Small intestine (tissue), 7 donors: ENCODE data around the gene DCAF8. TPM values are rescaled to one million over a fixed set of nuclear protein-coding genes. Genes with fewer than 3 reads are reported as not detected.

Source experiments
- DNase-seq, 2 donors: peaks; one replicate each; pipeline versions ENCODE4 v3.0.0 to v3.0.0-alpha.2; 2013
- FAIRE-seq: peaks from 2 replicates; lab custom pipeline; 2012; peaks lifted over from hg19 to GRCh38; lab: Jason Lieb, UNC
- H3K27ac ChIP-seq, 3 donors: one replicate each; pipeline ENCODE4 v1.5.1; 2013; ENCODE audit warnings: low read length in 2 of 3, mild to moderate bottlenecking in 2 of 3, control low read depth in 1 of 3, inconsistent platforms in 1 of 3, low read depth in 1 of 3, moderate library complexity in 1 of 3
- H3K27me3 ChIP-seq, 3 donors: one replicate each; pipeline ENCODE4 v1.6.1; 2013; ENCODE audit warnings: low read length in 3 of 3, inconsistent platforms in 1 of 3; ENCODE audit not compliant: control insufficient read depth in 3 of 3, insufficient read depth in 3 of 3
- H3K36me3 ChIP-seq, 3 donors: one replicate each; pipeline ENCODE4 v1.6.1; 2013; ENCODE audit warnings: low read length in 3 of 3, inconsistent platforms in 1 of 3, low read depth in 1 of 3, mild to moderate bottlenecking in 1 of 3, moderate library complexity in 1 of 3; ENCODE audit not compliant: control insufficient read depth in 3 of 3, insufficient read depth in 2 of 3
- H3K4me1 ChIP-seq, 3 donors: one replicate each; pipeline ENCODE4 v1.6.1; 2013; ENCODE audit warnings: low read length in 2 of 3, inconsistent platforms in 1 of 3, low read depth in 1 of 3, mild to moderate bottlenecking in 1 of 3, moderate library complexity in 1 of 3; ENCODE audit not compliant: control insufficient read depth in 3 of 3, insufficient read depth in 2 of 3
- H3K4me3 ChIP-seq, 3 donors: one replicate each; pipeline ENCODE4 v1.5.1; 2013; ENCODE audit warnings: low read length in 3 of 3, control low read depth in 1 of 3, inconsistent platforms in 1 of 3, low read depth in 1 of 3, mild to moderate bottlenecking in 1 of 3, moderate library complexity in 1 of 3
- H3K9me3 ChIP-seq, 2 donors: one replicate each; pipeline ENCODE4 v1.6.1; 2013; ENCODE audit warnings: low read depth in 1 of 2, low read length in 1 of 2; ENCODE audit not compliant: control insufficient read depth in 2 of 2, insufficient read depth in 1 of 2
- whole genome bisulfite sequencing, 3 donors: extraction: QIAGEN DNeasy Blood & Tissue Kit; methylation state at CpG; one replicate each; pipeline ENCODE4 v1.1.7; 2013; 5-methylcytosine and 5-hydroxymethylcytosine counted together
- polyA plus RNA-seq, 4 donors: library from polyadenylated mRNA; stranded (reverse) in 3 of 4; unstranded in 1 of 4; fragments of 200-250 nt in 3 of 4; fragments of 120-200 nt in 1 of 4; gene quantifications; one replicate each; pipeline versions ENCODE4 v1.2.1 to v1.2.3, GENCODE V29; 2013
- donor health status: healthy with polysubstance abuse.
- donor health status: control.
- donor health status: control.
- donor health status: Bipolar disorder and iron deficiency.
- donor health status: healthy.

The DCAF8 gene
- polyA plus RNA-seq, 4 donors: 43.5 to 145 (median 59.1) TPM

DNA sequence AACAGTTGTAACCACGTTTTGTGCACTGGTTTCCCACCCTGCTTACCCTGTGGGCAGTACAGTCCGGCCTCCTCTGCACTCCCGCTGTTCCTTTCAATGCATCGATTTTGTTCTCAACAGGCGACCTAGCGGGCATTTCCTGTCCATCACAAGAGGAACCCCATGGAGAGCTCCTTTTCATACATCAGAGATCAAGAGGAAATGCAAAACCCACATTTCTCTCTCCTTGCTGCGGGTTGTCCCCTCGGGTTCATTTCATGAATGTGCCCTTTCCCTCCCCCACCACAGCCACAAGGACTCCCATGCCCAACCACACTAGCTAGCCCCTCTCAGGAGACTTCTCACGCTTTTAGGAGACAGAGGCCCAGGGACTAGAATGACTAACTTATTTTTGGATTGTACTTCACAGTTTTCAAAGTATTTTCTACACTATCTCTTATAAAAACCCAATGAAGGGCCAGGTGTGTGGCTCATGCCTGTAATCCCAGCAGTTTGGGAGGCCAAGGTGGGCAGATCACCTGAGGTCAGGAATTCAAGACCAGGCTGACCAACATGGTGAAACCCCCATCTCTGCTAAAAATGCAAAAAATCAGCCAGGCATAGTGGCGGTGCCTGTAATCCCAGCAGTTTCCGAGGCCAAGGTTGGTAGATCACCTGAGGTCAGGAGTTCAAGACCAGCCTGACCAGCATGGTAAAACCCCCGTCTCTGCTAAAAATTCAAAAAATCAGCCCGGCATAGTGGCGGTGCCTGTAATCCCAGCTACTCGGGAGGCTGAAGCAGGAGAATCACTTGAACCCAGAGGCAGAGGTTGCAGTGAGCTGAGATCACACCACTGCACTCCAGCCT lies 92.6 kb downstream of the DCAF8 start:
- no peak overlapping the region for H3K4me3 ChIP-seq
- no peak for DNase-seq
- H3K4me1 ChIP-seq: no peaks in the 10 kb centered on the region
- H3K36me3 ChIP-seq: no peaks in the 10 kb centered on the region
- WGBS, 3 donors: 51 to 70% (median 68%) methylated on average over 15 of the region's 15 CpGs
- H3K27me3 ChIP-seq: peaks cover 0 to 8% (median 0%) of the 10 kb centered on the region in 3 donors
- no peak for FAIRE-seq
- H3K9me3 ChIP-seq: no peaks in the 10 kb centered on the region
- no peak overlapping the region for H3K27ac ChIP-seq

DNA sequence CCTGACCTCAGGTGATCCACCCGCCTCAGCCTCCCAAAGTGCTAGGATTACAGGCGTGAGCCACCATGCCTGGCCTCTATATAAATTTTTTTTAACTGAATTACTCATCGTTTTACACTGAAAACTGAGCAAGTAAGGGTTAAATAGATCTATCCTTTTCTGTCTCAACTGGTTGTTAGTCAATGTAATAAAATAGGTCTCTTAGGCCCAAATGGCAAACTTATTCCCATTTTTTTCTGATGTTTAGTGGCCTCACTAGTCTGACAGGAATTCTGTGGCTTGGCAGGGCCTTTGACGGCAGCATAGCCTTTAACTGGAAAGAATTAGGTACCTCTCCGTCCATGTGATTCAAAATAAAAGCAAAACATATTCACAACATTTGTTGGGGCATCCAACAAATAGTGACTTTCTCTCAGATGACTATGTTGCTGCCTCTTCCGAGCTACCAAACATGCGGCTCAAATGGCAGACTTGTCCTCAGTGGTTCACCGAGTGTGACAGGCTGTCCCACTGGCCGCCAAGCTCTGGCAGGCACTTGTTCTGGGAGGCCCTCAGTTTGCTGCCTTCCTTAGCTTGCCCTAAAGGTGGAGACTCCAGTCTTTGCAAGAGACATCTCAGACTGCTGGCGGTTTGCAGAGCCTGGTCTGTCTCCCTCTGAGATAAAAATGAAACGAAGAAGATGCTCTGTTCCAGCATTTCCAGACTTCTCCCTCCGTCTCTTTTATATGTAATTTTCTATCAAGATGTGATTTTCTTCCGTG lies 93.6 kb downstream of the DCAF8 start:
- no peak for DNase-seq
- Histone ChIP-seq H3K27me3 (peaks cover 0 to 8% (median 0%) of the 10 kb centered on the region in 3 donors), H3K4me3 (no peak overlapping the region), H3K9me3 (no peaks in the 10 kb centered on the region), H3K4me1 (no peaks in the 10 kb centered on the region), H3K27ac (no peak overlapping the region), H3K36me3 (no peaks in the 10 kb centered on the region)
- FAIRE-seq: no peak
- WGBS, 3 donors: 83 to 85% (median 85%) methylated on average over 13 of the region's 13 CpGs

DNA sequence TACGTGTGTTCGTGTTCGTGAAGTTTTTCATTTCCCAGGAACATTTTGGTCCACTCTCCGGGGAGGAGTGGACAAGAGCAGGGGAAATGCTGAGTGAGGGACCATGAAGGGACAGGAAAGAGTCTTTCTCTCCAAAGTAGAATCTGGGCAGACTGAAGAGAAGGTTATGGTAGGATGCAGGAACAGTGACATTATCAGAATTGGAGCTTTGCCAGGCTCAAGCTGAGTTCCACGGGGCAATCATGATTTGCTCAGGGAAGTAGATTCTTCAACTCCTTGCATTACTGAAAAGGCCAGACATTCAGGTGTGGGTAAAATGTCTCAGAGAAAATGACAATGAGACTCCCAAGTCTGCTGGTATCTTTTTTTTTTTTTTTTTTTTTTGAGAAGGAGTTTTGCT lies 94.3 kb downstream of the DCAF8 start:
- Histone ChIP-seq H3K9me3 (no peaks in the 10 kb centered on the region), H3K27ac (no peak overlapping the region), H3K27me3 (peaks cover 0 to 8% (median 0%) of the 10 kb centered on the region in 3 donors), H3K36me3 (no peaks in the 10 kb centered on the region), H3K4me1 (no peaks in the 10 kb centered on the region), H3K4me3 (no peak overlapping the region)
- FAIRE-seq (no peak), DNase-seq (peak in 1 of 2 donors; percentile 13)
- WGBS, 3 donors: 52 to 77% (median 69%) methylated on average over 5 of the region's 5 CpGs

DNA sequence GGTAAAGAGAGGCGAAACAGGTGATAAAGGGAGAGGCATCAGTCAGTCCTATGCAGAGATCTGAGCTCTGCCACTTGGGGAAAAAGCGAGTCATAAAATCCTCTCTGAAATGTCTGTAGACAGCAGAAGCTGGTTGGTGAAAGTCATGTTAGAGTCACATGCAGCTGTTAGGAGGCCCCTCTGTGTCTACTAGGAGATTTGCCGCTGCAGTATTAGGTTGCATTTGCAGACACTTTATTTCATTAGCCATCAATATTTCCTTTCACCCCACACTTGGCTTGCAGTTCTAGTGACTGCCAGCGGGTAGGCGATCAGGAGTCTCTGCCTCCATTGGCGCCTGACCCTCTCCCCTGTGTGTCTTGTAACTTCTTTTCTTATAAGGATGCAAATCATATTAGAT lies 94.8 kb downstream of the DCAF8 start:
- Histone ChIP-seq H3K27ac (no peak overlapping the region), H3K36me3 (no peaks in the 10 kb centered on the region), H3K4me3 (no peak overlapping the region), H3K4me1 (no peaks in the 10 kb centered on the region), H3K27me3 (peaks cover 0 to 5% (median 0%) of the 10 kb centered on the region in 3 donors), H3K9me3 (no peaks in the 10 kb centered on the region)
- DNase-seq: no peak
- WGBS, 3 donors: 81 to 92% (median 84%) methylated on average over 6 of the region's 6 CpGs
- FAIRE-seq: no peak

DNA sequence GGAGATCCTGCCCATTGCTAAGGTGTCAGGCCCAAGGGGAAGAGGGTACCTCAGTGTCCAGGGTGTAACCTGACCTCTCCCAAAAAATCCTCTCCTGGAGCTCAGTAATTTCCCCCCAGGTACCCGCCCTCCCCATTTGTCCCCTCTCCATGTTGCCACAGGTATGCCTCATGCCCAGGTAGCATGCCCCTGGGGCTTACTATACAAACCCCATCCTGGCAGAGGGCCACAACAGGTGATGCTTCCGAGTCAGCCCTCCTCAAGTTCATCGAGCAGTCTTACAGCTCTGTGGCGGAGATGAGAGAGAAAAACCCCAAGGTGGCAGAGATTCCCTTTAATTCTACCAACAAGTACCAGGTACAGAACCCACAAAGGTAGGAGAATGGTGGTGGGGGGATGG lies 95.3 kb downstream of the DCAF8 start:
- no peak for FAIRE-seq
- H3K27ac ChIP-seq: no peak overlapping the region
- H3K27me3 ChIP-seq: peaks cover 0 to 5% (median 0%) of the 10 kb centered on the region in 3 donors
- H3K36me3 ChIP-seq: no peaks in the 10 kb centered on the region
- DNase-seq: no peak
- WGBS, 3 donors: 61 to 82% (median 63%) methylated on average over 4 of the region's 4 CpGs
- no peak overlapping the region for H3K4me3 ChIP-seq
- no peaks in the 10 kb centered on the region for H3K4me1 ChIP-seq
- no peaks in the 10 kb centered on the region for H3K9me3 ChIP-seq

DNA sequence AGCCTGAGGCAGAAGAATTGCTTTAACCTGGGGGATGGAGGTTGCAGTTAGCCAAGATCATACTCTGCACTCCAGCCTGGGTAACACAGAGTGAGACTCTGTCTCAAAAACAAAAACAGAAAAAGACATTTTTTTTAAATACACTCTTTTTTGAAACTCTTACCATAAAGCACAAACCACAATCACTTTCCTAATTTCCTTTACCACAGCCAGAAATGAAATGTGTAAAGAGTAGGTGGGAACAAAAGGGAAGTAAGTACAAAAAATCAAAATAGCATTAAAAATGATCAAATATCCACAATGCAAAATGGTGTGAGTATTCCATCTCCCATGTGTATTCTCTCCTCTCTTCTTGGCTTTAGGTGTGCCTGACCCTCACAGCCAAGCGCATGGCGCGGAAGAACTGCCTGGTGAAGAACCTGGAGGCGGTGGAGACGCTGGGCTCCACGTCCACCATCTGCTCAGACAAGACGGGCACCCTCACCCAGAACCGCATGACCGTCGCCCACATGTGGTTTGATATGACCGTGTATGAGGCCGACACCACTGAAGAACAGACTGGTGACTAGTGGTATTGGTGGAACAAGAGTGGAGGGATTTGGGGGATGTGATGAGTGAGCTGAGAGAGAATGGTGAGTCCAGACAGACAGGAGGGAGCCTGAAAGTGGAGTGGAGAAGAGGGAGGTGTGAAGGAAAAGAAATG lies 96.0 kb downstream of the DCAF8 start:
- no peaks in the 10 kb centered on the region for H3K4me1 ChIP-seq
- H3K4me3 ChIP-seq: no peak overlapping the region
- FAIRE-seq (no peak), DNase-seq (no peak)
- 78 to 88% (median 81%) methylated on average over 12 of the region's 12 CpGs for WGBS, 3 donors
- H3K27ac ChIP-seq: no peak overlapping the region
- H3K9me3 ChIP-seq: no peaks in the 10 kb centered on the region
- H3K27me3 ChIP-seq: peaks cover 0 to 5% (median 0%) of the 10 kb centered on the region in 3 donors
- H3K36me3 ChIP-seq: no peaks in the 10 kb centered on the region

Other genes with a start within 250 kb of the DCAF8 start
- gene PIGM, start 230.6 kb downstream of the DCAF8 start, polyA plus RNA-seq: 10 to 100 TPM in 1 of 4 donors, 1 to 10 TPM in 3; 1.1 to 16.2 (median 2.7) TPM
- under 1 TPM in 2 of 4 donors, not detected in 2; 0.25 to 0.47 TPM for gene KCNJ10, start 192.4 kb downstream of the DCAF8 start, polyA plus RNA-seq
- gene KCNJ9, start 181.0 kb downstream of the DCAF8 start, polyA plus RNA-seq: under 1 TPM in 2 of 4 donors, not detected in 2; 0.04 to 0.19 TPM
- gene IGSF8, start 163.9 kb downstream of the DCAF8 start, polyA plus RNA-seq: 10 to 100 TPM; 11.0 to 34.5 (median 21.5) TPM
- 1 to 10 TPM in 2 of 4 donors, under 1 TPM in 2; 0.22 to 5.3 (median 1.2) TPM for gene ATP1A2, start 146.8 kb downstream of the DCAF8 start, polyA plus RNA-seq
- under 1 TPM in 2 of 4 donors, not detected in 2; 0.12 to 0.24 TPM for gene ATP1A4, start 110.9 kb downstream of the DCAF8 start, polyA plus RNA-seq
- gene CASQ1, start 72.0 kb downstream of the DCAF8 start, polyA plus RNA-seq: 1 to 10 TPM in 1 of 4 donors, under 1 TPM in 3; 0.45 to 2.1 (median 0.60) TPM
- 100 to 1,000 TPM in 1 of 4 donors, 10 to 100 TPM in 3; 15.2 to 116 (median 47.9) TPM for gene PEA15, start 57.2 kb downstream of the DCAF8 start, polyA plus RNA-seq
- 10 to 100 TPM; 20.8 to 52.3 (median 24.5) TPM for gene PEX19, start 22.6 kb upstream of the DCAF8 start, polyA plus RNA-seq
- gene COPA, start 80.7 kb upstream of the DCAF8 start, polyA plus RNA-seq: 100 to 1,000 TPM in 2 of 4 donors, 10 to 100 TPM in 2; 79.7 to 143 (median 93.2) TPM
- gene NCSTN, start 80.8 kb upstream of the DCAF8 start, polyA plus RNA-seq: 100 to 1,000 TPM in 1 of 4 donors, 10 to 100 TPM in 3; 50.1 to 138 (median 59.6) TPM
- under 1 TPM; 0.15 to 0.67 (median 0.37) TPM for gene NHLH1, start 104.5 kb upstream of the DCAF8 start, polyA plus RNA-seq
- gene VANGL2, start 138.0 kb upstream of the DCAF8 start, polyA plus RNA-seq: 10 to 100 TPM in 1 of 4 donors, 1 to 10 TPM in 1, under 1 TPM in 2; 0.27 to 20.6 (median 3.0) TPM